GM21576 (cell line): ENCODE measurements around the gene CACNB2.
"Not testable (repeated sequence)": the region's sequence is repeated elsewhere in the genome, so short reads cannot be mapped to it uniquely, and the experiment has no call there.

ENCODE experiments used
- ATAC-seq: cut with Tn5 transposase; IDR thresholded peaks from one replicate; pipeline ENCODE4 v1.9.1; 2021; ENCODE audit warnings: mild to moderate bottlenecking, moderate library complexity; ENCODE audit not compliant: unreplicated experiment

Gene CACNB2

GRCh38 chr10:18438361-18439126 lies 298.3 kb downstream of the CACNB2 start:
- ATAC-seq = no peak

GRCh38 chr10:18439601-18440000 lies 299.4 kb downstream of the CACNB2 start:
- ATAC-seq = no peak

- ATAC-seq = not testable (repeated sequence)
These were observed 305.4 kb downstream of the CACNB2 start for GRCh38 chr10:18445635-18446034.

GRCh38 chr10:18446205-18446604 lies 306.0 kb downstream of the CACNB2 start:
- ATAC-seq = no peak

- ATAC-seq = no peak
These were observed 309.4 kb downstream of the CACNB2 start for GRCh38 chr10:18449611-18450026.

GRCh38 chr10:18450298-18450697 lies 310.1 kb downstream of the CACNB2 start:
- no peak for ATAC-seq

GRCh38 chr10:18455086-18455884 lies 315.1 kb downstream of the CACNB2 start:
- ATAC-seq = no peak

- ATAC-seq = peak; percentile 99
These were observed 316.8 kb downstream of the CACNB2 start for GRCh38 chr10:18456984-18457383.

GRCh38 chr10:18460032-18460431 lies 319.8 kb downstream of the CACNB2 start:
- ATAC-seq = no peak

- no peak for ATAC-seq
These were observed 323.5 kb downstream of the CACNB2 start for GRCh38 chr10:18463673-18464211.

- ATAC-seq = no peak
These were observed 328.9 kb downstream of the CACNB2 start for GRCh38 chr10:18469125-18469524.

- ATAC-seq = no peak
These were observed 332.8 kb downstream of the CACNB2 start for GRCh38 chr10:18472977-18473376.

- no peak for ATAC-seq
These were observed 333.3 kb downstream of the CACNB2 start for GRCh38 chr10:18473424-18474117.

GRCh38 chr10:18474118-18474455 lies 333.9 kb downstream of the CACNB2 start:
- no peak for ATAC-seq

GRCh38 chr10:18476076-18476647 lies 335.9 kb downstream of the CACNB2 start:
- ATAC-seq = no peak

GRCh38 chr10:18478354-18478753 lies 338.1 kb downstream of the CACNB2 start:
- ATAC-seq = no peak

GRCh38 chr10:18479502-18479901 lies 339.3 kb downstream of the CACNB2 start:
- ATAC-seq = no peak

GRCh38 chr10:18483516-18484186 lies 343.4 kb downstream of the CACNB2 start:
- no peak for ATAC-seq

GRCh38 chr10:18486438-18486837 lies 346.2 kb downstream of the CACNB2 start:
- ATAC-seq = no peak

GRCh38 chr10:18490755-18491154 lies 350.5 kb downstream of the CACNB2 start:
- ATAC-seq = no peak
